ENCODE results near the gene PGM5.
"Not testable (repeated sequence)": the region's sequence is repeated elsewhere in the genome, so short reads cannot be mapped to it uniquely, and the experiment has no call there.

PGM5 gene

DNA sequence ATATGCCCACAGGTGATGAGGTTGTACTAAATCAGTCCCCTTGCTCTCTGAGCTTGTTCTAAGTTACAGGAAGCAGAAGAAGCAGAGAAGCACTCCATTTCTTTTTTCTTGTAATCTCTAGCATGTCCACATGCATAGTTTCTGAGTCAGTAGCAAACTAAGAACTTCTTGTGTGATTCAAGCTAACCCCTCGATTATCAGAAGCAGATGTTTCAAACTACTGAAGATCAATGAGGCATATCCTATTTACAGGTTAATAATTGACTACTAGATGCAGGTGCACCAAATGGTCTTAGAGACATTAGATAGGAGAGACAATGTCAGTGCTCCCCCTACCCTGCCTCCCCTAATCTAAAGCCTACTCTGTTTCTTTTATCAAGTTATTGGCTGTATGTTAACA, 21.3 kb downstream of the PGM5 start:
- DNase-seq (ENCODE audit: low read depth): not testable (repeated sequence)

- DNase-seq (ENCODE audit: low read depth): not testable (repeated sequence)
Observed at GRCh38 chr9:68383894-68384293, 27.5 kb downstream of the PGM5 start.

GRCh38 chr9:68389558-68389957, 33.1 kb downstream of the PGM5 start:
- not testable (repeated sequence) for DNase-seq (ENCODE audit: low read depth)

GRCh38 chr9:68390737-68391136, 34.3 kb downstream of the PGM5 start:
- DNase-seq (ENCODE audit: low read depth): not testable (repeated sequence)

GRCh38 chr9:68396411-68397094, 40.1 kb downstream of the PGM5 start:
- not testable (repeated sequence) for DNase-seq (ENCODE audit: low read depth)

DNA sequence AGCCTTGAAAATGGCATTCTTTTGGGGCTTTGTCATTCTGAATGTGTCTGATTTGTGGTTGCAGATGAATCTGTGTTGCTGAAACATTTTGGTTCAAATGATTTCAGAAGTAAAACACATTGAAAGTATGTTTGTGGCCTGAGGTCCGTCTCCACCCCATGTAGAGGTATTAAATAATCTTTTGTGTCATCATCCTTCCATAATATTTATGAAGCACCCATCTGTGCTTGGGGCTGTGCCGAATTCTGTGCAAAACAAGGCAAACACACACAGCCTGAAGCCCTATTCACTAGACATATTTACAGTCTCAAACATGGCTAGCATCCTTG, 40.6 kb downstream of the PGM5 start:
- not testable (repeated sequence) for DNase-seq (ENCODE audit: low read depth)

- not testable (repeated sequence) for DNase-seq (ENCODE audit: low read depth)
Observed at GRCh38 chr9:68397796-68398195, 41.4 kb downstream of the PGM5 start.

DNA sequence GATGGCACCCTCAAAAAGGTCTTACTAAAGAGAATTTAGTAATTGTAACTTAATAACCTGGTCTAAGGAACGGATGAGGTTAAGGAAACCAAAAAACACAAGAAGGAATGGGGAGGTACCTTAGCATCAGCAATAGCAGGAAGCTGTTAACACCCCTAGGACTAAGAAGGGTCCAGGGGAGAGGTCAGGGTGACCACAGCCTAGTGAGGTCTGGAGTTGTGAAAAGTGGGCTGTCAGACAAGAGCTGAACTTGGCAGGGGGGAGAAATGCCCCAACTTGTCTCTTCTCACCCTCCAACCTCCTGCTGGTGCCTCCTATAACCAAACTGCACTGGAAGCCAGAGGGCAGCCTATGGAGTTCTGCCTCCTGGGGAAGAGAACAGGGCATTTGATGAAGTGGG, 41.9 kb downstream of the PGM5 start:
- not testable (repeated sequence) for DNase-seq (ENCODE audit: low read depth)

DNA sequence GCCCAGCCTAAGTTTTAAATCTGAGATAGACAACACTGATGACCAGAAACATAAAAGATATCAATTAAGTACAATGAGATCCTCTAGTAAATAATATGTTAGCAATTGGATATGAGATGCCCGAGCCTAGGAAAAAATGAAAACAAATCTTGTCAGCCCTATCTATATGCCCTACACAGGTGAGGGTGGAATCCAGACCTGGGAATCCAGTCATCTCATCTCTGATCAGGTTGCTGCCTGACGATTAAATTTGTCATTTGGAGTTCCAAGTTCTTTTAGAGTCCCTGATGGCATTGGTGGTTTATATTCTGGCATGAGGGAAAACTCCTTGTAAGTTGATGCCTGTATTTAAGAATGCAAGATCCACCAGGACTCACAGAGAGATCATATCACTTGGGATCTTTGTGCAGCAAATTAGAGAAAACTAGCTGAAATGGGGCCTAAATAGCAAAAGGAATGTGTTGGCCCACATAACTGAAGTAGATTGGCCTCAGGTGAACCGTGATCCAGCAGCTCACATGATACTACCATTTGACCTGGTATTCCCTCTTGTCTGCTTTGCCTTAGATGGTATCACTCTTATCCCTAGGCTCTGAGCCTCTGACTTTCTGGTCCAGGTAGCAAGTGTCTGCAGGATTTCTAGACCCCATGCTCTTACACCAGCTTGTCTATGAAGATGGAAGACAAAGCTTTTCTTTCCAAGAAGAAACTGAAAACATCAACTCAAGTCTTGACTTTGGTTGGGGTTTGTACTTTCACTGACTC, 48.2 kb downstream of the PGM5 start:
- DNase-seq (ENCODE audit: low read depth): not testable (repeated sequence)

GRCh38 chr9:68411865-68412264, 55.5 kb downstream of the PGM5 start:
- not testable (repeated sequence) for DNase-seq (ENCODE audit: low read depth)

DNA sequence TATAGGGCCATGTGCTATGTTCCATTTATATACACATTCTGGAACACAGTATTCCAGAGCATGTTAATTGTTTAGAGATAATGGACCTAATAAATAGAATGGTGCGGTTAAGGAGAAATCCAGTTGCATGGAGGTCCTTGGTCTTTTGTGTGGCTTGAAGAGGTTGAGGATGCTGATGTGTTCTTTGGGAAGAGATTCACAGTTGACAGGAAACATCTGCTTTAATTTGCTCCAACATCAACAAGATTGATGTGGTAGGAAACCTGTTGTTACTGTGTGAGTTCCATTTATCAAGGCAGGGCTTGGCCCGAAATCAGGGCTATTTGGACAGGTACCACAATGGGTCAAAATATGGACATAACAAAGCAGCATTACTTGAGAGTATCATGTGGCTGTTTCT, 56.3 kb downstream of the PGM5 start:
- DNase-seq (ENCODE audit: low read depth): not testable (repeated sequence)

- DNase-seq (ENCODE audit: low read depth): not testable (repeated sequence)
Observed at GRCh38 chr9:68415065-68415464, 58.7 kb downstream of the PGM5 start.

- no peak for DNase-seq (ENCODE audit: low read depth)
Observed at GRCh38 chr9:68416936-68417564, 60.6 kb downstream of the PGM5 start.

DNA sequence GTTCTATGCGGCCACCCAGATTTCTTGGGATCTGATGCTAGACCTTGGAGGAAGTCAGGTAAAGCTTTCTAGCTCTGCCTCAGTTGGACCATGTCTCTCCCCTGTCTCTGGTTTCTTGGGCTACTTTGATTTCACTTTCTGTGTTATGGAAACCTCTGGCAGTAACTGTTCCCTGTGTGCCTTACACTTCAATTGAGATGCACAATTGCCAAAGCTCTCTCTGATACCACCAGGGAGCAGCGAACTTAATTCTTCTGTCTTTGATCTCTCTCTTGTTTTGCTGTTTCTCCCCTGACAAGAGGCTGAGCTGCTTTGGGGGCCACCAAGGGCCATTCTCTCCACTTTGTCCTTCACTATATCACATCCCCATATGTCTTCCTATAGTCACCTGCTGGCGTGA, 61.4 kb downstream of the PGM5 start:
- DNase-seq (ENCODE audit: low read depth): no peak

DNA sequence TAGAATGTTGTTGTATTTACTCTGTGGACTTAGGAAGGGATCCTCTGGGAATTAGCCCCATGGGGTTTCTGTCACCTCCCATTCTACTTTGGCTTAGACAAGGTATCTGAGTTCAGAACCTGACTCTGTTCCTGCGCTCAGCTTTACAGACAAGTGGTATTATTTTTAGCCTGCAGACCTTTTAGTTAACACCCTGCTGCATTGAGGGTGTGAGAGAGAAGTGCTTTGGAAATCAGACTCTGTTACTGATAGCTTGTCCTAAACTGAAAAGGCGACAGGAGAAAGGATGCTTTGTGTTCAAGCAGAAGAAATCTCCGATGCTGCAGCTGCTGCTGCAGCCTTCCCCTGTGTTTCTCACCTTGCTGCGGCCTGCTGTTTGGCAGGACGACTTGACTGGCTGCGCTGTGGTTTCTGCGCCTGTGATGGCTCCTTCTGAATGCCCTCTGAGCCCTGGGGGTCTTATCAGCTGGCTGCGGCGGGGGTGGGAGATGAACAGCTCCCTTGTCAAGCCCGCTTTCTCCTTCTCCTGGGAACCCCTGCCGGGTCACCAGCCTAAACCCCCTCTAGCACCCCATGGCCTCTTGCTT, 61.9 kb downstream of the PGM5 start:
- DNase-seq (ENCODE audit: low read depth): no peak

DNA sequence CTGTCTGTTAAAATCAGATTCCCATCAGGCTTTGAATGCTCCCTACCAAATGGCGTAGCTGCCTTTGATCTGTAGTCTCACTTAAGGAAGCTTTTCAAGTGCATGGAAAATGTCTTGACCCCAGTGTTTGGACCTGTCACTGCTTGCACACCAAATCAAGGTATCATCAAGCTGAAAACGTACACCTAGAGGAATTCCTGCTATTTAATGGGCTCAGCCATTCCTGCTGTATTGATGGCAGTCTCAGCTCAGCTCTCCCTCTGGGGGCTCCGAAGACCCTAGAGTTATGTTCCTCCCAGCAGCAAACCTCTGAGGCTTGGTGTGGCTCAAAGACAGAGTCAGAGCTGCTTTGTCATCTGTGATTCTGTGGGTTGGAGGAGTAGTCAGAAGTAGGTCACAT, 63.5 kb downstream of the PGM5 start:
- DNase-seq (ENCODE audit: low read depth): no peak

DNA sequence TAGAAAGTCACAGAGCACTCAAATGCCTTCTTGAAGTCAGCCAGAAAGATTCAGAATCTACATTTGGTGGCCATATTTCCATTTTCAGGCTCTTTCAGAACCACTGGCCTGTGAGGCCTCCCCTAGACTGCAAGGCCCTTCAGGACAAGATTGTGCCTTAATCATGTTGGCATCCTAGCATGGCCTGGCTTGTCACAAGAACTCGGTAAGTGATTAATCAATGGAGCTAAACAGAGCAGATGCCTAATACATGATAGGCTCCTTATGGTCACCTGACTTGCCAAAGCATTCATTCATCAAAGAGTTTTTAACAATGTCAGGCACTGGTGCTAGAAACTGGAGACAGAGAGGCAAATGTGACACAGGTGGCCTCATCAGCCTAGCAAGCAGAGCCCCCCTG, 70.3 kb downstream of the PGM5 start:
- no peak for DNase-seq (ENCODE audit: low read depth)

GRCh38 chr9:68427216-68427977, 71.0 kb downstream of the PGM5 start:
- no peak for DNase-seq (ENCODE audit: low read depth)

DNA sequence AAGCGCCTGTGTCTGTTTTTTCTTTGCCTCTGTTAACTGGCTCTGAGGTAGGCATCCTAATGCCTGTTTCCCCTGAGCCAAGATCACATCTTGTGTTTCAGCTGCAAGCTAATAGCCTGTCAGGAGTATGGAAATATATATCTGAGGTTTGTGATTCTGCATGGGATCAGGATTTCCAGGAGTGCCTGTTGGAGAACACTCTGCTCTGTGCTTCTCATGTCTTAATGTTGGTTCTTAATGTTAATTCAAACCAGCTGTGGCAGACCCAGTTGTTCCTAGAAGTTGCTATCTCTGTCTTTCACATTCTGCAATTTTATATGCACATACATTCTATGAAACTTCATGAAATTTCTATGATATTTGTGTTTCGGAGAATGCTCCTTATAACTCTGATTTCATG, 72.1 kb downstream of the PGM5 start:
- DNase-seq (ENCODE audit: low read depth): no peak

DNA sequence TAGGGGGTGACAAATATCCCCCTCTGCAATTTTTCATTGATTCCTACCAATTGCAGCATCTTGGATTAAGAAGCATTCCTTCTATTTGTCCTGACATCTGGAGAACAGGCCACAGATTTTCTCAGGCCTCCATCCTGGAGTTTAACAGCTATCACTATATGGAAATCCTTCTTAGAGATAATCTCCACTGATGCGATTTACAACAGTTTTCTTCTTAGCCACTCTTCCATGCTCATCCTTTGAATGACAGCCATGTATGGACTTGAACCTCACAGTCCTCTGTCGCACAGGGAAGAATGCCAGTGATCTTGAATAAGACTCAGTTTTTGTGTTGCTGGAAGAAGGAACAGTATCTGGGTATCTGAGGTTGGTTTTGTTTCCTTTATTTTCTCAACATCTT, 73.2 kb downstream of the PGM5 start:
- DNase-seq (ENCODE audit: low read depth): no peak

DNA sequence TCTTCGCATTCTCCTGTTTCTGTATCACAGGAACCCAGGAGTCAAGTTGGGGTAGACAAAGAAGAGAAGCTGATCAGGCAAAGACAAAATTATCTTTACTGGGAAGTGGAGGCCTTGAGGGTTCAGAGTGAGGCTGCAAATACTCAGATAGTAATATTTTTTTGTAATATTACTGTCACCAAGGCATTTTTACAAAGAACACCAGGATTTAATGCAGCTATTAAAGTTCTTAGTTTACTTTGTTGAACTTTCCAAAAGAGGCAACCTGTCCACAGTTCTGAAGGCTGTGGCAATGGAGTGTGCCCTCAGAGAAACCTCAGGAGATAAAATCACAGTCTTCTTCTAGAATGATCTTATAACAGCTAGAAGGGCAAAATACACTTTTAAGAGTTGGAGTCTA, 74.9 kb downstream of the PGM5 start:
- DNase-seq (ENCODE audit: low read depth): no peak

DNA sequence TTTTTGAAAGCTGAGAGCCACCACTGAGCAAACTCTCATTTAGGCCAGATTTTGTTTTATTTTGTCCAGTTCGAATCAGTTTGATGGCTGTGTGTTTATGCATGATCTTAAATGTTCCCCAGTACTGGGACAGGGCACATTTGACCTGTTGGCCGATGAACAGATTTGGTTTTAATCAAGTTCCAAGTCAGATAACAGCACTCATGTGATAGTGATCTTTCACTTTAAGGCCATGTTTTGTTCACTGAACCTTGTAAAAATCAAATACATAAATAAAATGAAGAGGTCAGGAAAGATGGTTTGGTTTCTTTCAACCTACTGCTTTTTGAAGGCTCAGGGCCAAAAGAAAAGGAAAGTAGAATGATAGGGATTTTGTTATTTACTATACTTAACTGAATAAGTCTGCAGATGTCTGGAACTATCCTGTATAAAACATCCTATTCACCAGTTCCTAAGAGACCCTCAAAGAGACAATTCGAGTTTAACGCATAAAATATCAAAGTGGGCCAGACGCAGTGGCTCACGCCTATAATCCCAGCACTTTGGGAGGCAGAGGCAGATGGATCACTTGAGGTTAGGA, 77.2 kb downstream of the PGM5 start:
- no peak for DNase-seq (ENCODE audit: low read depth)
